Body of pancreas (tissue), 4 donors: Measurements from ENCODE around the gene PHC2.

Source experiments
- CTCF ChIP-seq, 7 experiments: fragments of 450-650 bp in 4 of 7; fragments of 200-600 bp in 3 of 7; sonication (generic) in 3 of 7; IDR thresholded peaks; one replicate each; pipeline ENCODE4 v1.5.1; 2016 to 2019; ENCODE audit warnings: antibody characterized with exemption in 7 of 7
- POLR2A ChIP-seq, 3 donors: fragments of 450-650 bp; IDR thresholded peaks; one replicate each; pipeline ENCODE4 v1.6.1; 2016; ENCODE audit warnings: antibody characterized with exemption in 3 of 3, mild to moderate bottlenecking in 2 of 3

GRCh38 chr1:33275195-33275594, 155.7 kb downstream of the PHC2 start:
- TF ChIP-seq CTCF (IDR thresholded peaks at IDR 0.05) (no peak), POLR2A (IDR thresholded peaks at IDR 0.05) (no peak)
